Measurements from ENCODE around the gene RERE.

Gene RERE

GRCh38 chr1:8402109-8402710 is 415.2 kb downstream of the RERE start:
- peaks cover 9% of the 10 kb centered on the region for H3K36me3 ChIP-seq (ENCODE audit: control insufficient read depth, insufficient read depth, low read length)
- no peaks in the 10 kb centered on the region for H3K27me3 ChIP-seq (ENCODE audit: control insufficient read depth, insufficient read depth, low read length)
- no peak overlapping the region for H3K9ac ChIP-seq (ENCODE audit: low read length)
- H3K27ac ChIP-seq (ENCODE audit: low read depth, low read length) = no peak overlapping the region
- peaks cover 19% of the 10 kb centered on the region for H3K4me1 ChIP-seq (ENCODE audit: control insufficient read depth, insufficient read depth, low read length)
- no peak overlapping the region for H3K4me3 ChIP-seq (ENCODE audit: low read length)

DNA sequence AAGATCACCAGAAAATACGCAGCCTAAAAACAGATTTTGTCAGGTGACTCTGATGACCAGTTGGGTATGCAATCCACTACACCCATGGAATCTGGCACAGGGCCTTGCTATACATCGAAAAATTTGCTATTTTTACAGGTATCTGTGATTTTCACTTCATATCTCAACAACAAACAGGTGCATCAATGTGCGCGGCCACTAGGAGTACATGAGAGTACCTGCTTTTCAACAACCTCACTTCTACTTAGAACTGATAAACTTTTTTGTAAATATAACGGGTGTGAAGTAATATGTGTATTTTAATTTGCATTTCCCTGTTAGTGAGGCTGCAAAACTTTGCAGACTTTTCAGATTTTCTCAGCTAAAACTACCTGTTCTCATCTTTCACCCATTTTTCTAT is 418.8 kb downstream of the RERE start:
- no peak overlapping the region for H3K27ac ChIP-seq (ENCODE audit: low read depth, low read length)
- H3K27me3 ChIP-seq (ENCODE audit: control insufficient read depth, insufficient read depth, low read length) = no peaks in the 10 kb centered on the region
- peaks cover 5% of the 10 kb centered on the region for H3K36me3 ChIP-seq (ENCODE audit: control insufficient read depth, insufficient read depth, low read length)
- H3K4me1 ChIP-seq (ENCODE audit: control insufficient read depth, insufficient read depth, low read length) = peaks cover 34% of the 10 kb centered on the region
- no peak overlapping the region for H3K4me3 ChIP-seq (ENCODE audit: low read length)
- no peak overlapping the region for H3K9ac ChIP-seq (ENCODE audit: low read length)

DNA sequence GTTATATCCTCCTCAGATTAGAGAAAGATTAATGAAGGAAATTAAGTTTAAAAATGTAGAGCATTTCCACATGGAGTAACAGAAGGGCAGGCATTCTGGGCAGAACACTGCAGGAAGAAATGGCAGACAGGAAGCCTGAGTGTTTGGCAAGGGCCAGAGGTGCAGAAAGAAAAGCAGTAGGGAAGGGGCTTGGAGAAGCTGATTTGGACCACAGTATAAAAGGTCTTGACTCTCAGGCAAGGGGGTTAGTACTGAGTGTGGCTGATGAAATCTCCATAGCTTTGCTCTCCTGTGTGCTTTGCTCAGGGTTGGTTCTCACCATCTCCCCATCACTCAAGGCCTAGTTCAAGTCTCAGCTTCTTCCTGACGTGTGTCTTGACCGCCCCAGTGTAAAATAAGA is 419.4 kb downstream of the RERE start:
- peaks cover 34% of the 10 kb centered on the region for H3K4me1 ChIP-seq (ENCODE audit: control insufficient read depth, insufficient read depth, low read length)
- H3K27me3 ChIP-seq (ENCODE audit: control insufficient read depth, insufficient read depth, low read length) = no peaks in the 10 kb centered on the region
- no peak overlapping the region for H3K9ac ChIP-seq (ENCODE audit: low read length)
- no peak overlapping the region for H3K4me3 ChIP-seq (ENCODE audit: low read length)
- peaks cover 5% of the 10 kb centered on the region for H3K36me3 ChIP-seq (ENCODE audit: control insufficient read depth, insufficient read depth, low read length)
- H3K27ac ChIP-seq (ENCODE audit: low read depth, low read length) = peak overlapping the region; percentile 79

GRCh38 chr1:8397511-8397910 is 419.9 kb downstream of the RERE start:
- Histone ChIP-seq H3K4me3 (ENCODE audit: low read length) (no peak overlapping the region), H3K27me3 (ENCODE audit: control insufficient read depth, insufficient read depth, low read length) (no peaks in the 10 kb centered on the region), H3K4me1 (ENCODE audit: control insufficient read depth, insufficient read depth, low read length) (peaks cover 34% of the 10 kb centered on the region), H3K36me3 (ENCODE audit: control insufficient read depth, insufficient read depth, low read length) (peaks cover 5% of the 10 kb centered on the region), H3K27ac (ENCODE audit: low read depth, low read length) (peak overlapping the region; percentile 79), H3K9ac (ENCODE audit: low read length) (no peak overlapping the region)

- Histone ChIP-seq H3K9ac (ENCODE audit: low read length) (no peak overlapping the region), H3K36me3 (ENCODE audit: control insufficient read depth, insufficient read depth, low read length) (no peaks in the 10 kb centered on the region), H3K4me1 (ENCODE audit: control insufficient read depth, insufficient read depth, low read length) (peaks cover 34% of the 10 kb centered on the region), H3K27ac (ENCODE audit: low read depth, low read length) (peak overlapping the region; percentile 79), H3K27me3 (ENCODE audit: control insufficient read depth, insufficient read depth, low read length) (no peaks in the 10 kb centered on the region), H3K4me3 (ENCODE audit: low read length) (peak overlapping the region; percentile 10)
Measured at GRCh38 chr1:8396786-8397406, 420.5 kb downstream of the RERE start.

- H3K9ac ChIP-seq (ENCODE audit: low read length) = no peak overlapping the region
- H3K27me3 ChIP-seq (ENCODE audit: control insufficient read depth, insufficient read depth, low read length) = no peaks in the 10 kb centered on the region
- peak overlapping the region; percentile 79 for H3K27ac ChIP-seq (ENCODE audit: low read depth, low read length)
- H3K4me1 ChIP-seq (ENCODE audit: control insufficient read depth, insufficient read depth, low read length) = peaks cover 34% of the 10 kb centered on the region
- no peaks in the 10 kb centered on the region for H3K36me3 ChIP-seq (ENCODE audit: control insufficient read depth, insufficient read depth, low read length)
- H3K4me3 ChIP-seq (ENCODE audit: low read length) = peak overlapping the region; percentile 10
Measured at GRCh38 chr1:8396083-8396785, 421.2 kb downstream of the RERE start.

DNA sequence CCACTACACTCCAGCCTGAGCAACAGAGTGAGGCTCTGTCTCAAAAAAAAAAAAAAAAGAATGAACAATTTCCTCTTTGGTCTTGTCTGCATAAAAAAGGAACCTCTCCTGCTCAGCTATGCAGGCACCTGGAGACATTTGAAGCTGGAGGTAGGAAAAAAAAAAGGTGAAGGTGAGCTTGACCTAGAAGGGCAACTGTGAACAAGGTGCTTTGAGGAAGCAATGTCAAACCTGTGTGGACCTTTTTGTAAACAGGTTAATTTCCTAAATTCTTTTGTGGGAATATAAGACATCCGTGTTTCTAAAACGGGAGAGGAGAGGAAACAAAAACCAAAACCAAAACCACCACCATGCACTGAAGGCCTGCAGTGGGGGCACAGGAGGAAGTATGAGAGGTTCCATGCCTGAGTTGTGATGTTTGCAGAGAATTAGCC is 422.0 kb downstream of the RERE start:
- H3K4me3 ChIP-seq (ENCODE audit: low read length) = peak overlapping the region; percentile 11
- H3K27ac ChIP-seq (ENCODE audit: low read depth, low read length) = peak overlapping the region; percentile 79
- H3K4me1 ChIP-seq (ENCODE audit: control insufficient read depth, insufficient read depth, low read length) = peaks cover 34% of the 10 kb centered on the region
- H3K27me3 ChIP-seq (ENCODE audit: control insufficient read depth, insufficient read depth, low read length) = no peaks in the 10 kb centered on the region
- H3K9ac ChIP-seq (ENCODE audit: low read length) = no peak overlapping the region
- H3K36me3 ChIP-seq (ENCODE audit: control insufficient read depth, insufficient read depth, low read length) = no peaks in the 10 kb centered on the region

DNA sequence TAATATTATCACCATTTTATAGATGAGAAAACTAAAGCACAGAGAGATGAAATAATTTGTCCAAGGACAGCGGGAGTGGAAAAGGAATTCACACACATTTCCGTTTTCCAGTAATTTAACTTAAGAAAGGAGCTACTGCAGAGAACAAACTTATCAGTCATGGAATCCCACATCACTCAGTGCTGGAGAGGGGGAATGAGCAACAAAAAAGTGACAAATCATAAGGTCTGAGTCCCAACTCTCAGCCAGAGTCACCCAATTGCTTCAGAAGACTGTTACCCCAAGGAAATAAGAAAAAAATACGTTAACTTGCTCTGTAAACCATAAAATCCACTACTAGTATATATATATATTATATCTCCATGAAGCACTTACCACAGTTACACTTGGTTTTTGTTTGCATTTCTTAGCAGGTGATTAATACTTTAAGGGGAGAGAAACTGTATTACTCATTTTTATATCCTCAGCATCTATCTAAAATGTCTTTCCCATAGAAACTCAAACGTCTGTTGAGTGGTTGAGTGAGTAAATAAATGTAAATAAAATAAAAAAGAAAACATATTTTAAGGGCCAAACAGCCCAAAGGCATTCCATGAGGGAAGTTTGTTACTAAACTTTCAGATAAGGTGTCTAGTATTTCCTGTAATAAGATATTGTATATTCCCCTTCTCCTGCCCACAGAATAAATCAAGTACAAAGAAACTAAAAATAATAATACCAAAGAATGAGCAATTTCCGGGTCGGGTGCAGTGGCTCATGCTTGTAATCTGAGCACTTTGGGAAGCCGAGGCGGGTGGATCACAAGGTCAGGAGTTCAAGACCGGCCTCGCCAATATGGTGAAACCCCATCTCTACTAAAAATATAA is 422.8 kb downstream of the RERE start:
- H3K36me3 ChIP-seq (ENCODE audit: control insufficient read depth, insufficient read depth, low read length) = no peaks in the 10 kb centered on the region
- H3K9ac ChIP-seq (ENCODE audit: low read length) = no peak overlapping the region
- no peak overlapping the region for H3K4me3 ChIP-seq (ENCODE audit: low read length)
- H3K27ac ChIP-seq (ENCODE audit: low read depth, low read length) = no peak overlapping the region
- no peaks in the 10 kb centered on the region for H3K27me3 ChIP-seq (ENCODE audit: control insufficient read depth, insufficient read depth, low read length)
- peaks cover 34% of the 10 kb centered on the region for H3K4me1 ChIP-seq (ENCODE audit: control insufficient read depth, insufficient read depth, low read length)

GRCh38 chr1:8392522-8392921 is 424.9 kb downstream of the RERE start:
- Histone ChIP-seq H3K36me3 (ENCODE audit: control insufficient read depth, insufficient read depth, low read length) (peaks cover 3% of the 10 kb centered on the region), H3K27me3 (ENCODE audit: control insufficient read depth, insufficient read depth, low read length) (no peaks in the 10 kb centered on the region), H3K9ac (ENCODE audit: low read length) (no peak overlapping the region), H3K4me1 (ENCODE audit: control insufficient read depth, insufficient read depth, low read length) (peaks cover 22% of the 10 kb centered on the region), H3K4me3 (ENCODE audit: low read length) (no peak overlapping the region), H3K27ac (ENCODE audit: low read depth, low read length) (no peak overlapping the region)

DNA sequence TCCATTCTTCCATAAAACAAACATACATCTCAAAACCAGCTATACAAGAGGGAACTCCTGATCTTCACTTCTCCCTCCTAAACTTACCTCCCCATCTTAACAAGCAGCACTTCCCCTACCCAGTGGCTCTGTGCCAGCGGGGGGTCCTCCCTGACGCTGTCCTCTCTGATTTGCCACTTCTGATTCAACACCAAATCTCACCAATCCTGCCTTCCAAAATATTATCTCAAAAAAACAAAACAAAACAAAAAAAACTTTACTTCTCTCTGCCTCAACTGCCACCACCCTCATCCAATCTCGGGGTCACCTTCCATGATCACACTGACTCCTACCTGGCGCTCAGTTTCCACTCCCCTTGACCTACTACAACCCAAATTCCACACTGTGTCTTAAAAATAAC is 426.7 kb downstream of the RERE start:
- H3K4me3 ChIP-seq (ENCODE audit: low read length) = no peak overlapping the region
- H3K36me3 ChIP-seq (ENCODE audit: control insufficient read depth, insufficient read depth, low read length) = peaks cover 3% of the 10 kb centered on the region
- H3K4me1 ChIP-seq (ENCODE audit: control insufficient read depth, insufficient read depth, low read length) = peaks cover 14% of the 10 kb centered on the region
- H3K9ac ChIP-seq (ENCODE audit: low read length) = no peak overlapping the region
- no peaks in the 10 kb centered on the region for H3K27me3 ChIP-seq (ENCODE audit: control insufficient read depth, insufficient read depth, low read length)
- no peak overlapping the region for H3K27ac ChIP-seq (ENCODE audit: low read depth, low read length)

DNA sequence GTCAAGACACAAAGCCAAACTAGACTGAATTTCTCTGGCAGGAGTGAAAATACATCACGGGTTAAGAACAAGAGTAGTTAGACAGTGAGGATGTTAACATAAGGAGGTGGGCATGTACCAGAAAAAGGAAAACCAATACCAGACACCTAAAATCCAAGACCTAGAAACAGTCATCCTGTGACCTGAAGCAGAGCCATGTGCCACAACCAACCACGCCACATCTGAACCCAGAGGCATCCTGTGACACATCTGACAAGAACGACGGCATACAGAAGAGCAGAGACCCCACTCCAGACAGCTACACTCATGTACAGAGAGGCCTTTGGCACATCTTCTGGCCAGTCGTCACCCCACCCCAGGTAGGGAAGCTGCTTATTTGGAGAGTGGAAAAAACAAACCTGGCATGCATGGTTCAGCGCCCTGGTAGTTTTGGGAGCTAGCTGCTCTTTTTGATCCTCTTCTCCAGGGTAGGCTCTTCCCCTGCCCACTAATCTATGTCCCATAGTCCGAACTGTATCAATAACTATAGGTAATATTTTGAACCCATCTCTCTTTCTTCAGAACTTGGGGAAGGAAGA is 427.4 kb downstream of the RERE start:
- Histone ChIP-seq H3K27me3 (ENCODE audit: control insufficient read depth, insufficient read depth, low read length) (no peaks in the 10 kb centered on the region), H3K27ac (ENCODE audit: low read depth, low read length) (no peak overlapping the region), H3K4me1 (ENCODE audit: control insufficient read depth, insufficient read depth, low read length) (peaks cover 10% of the 10 kb centered on the region), H3K4me3 (ENCODE audit: low read length) (no peak overlapping the region), H3K9ac (ENCODE audit: low read length) (no peak overlapping the region), H3K36me3 (ENCODE audit: control insufficient read depth, insufficient read depth, low read length) (peaks cover 3% of the 10 kb centered on the region)

Data from rectal smooth muscle tissue (tissue), 1 donor.